Jurkat, Clone E6-1 (cell line): ENCODE measurements around the gene NECTIN2.
"Not testable (repeated sequence)": the region's sequence is repeated elsewhere in the genome, so short reads cannot be mapped to it uniquely, and the experiment has no call there.

Source experiments
- DNase-seq: peaks from one replicate; pipeline ENCODE4 v3.0.0-alpha.2; 2011; ENCODE audit warnings: low read depth, low spot score
- H3K4me3 ChIP-seq: 2 replicates; pipeline ENCODE4 v1.5.1; 2011; ENCODE audit warnings: mild to moderate bottlenecking, low read length, control low read depth, moderate library complexity

The NECTIN2 gene

GRCh38 chr19:44847144-44848035 lies 1.3 kb downstream of the NECTIN2 start:
- no peak overlapping the region for H3K4me3 ChIP-seq

DNA sequence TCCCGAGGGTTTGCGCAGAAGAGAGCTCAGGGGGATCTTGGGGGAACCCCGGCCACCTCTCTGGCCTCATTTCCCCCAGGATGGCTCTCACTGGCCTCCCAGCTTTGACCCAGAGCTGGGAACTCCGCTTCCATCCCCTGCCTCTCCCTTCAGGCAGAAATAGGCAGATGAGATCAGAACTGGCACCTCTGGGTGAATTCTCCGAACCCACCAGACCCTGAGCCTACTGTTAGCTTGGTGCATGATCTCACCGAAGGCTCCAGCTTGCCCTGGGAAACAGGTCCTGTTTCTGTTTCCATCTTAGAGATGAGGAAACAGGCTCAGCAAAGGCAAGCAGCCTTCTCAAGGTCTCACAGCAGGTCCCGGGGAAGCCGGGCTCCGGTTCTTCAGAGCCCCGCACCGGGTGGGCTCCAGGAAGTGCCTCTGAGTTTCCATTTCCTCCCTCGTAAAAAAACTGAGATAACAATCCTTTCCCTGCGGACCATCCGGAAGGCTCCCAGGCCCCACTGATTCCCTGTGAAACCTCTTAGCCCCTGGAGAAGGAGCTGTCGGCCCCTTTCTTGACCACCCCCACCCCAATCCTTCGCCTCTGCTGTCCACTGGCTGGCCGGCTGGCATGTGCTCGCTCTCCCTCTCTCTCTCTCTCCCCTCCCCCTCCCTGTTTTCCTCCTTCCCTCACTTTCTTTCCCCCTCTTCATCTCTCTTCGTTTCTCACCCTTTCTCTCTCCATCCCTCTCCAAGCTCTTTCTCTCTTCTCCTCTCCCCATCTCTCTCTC lies 2.1 kb downstream of the NECTIN2 start:
- DNase-seq = no peak
- no peak overlapping the region for H3K4me3 ChIP-seq

More at GRCh38 chr19:44847144-44848035, 1.3 kb downstream of the NECTIN2 start:
- no peak for DNase-seq

DNA sequence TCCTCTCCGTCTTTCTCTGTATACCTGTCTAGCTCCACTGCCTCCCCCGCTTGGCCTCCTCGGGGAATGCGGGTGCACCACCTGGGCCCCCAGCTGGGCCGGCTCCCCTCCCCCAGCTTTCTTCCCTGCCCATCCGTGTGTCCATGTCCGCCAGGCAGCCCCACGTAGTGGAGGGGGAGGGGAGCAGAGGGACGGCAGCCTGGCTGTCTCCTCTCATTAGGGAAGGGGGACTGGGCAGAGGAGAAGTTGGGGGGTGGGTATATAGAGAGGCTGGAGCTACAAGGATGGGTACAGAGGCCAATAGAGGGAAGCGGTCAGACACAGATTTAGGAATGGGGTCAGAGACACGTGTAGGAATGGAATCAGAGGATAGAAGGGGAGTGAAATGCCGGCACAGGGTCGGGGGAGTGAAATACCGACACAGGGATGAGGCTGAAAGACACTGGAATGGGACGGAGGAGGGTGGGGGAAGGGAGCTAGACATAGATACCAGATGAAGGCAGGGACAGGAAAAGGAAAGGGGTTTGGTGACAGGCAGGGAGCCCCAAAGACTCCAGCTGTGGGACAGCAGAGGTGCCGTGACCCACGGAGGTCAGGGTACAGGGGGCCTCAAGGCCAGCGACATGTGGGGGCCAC lies 2.8 kb downstream of the NECTIN2 start:
- H3K4me3 ChIP-seq = no peak overlapping the region
- DNase-seq = no peak

DNA sequence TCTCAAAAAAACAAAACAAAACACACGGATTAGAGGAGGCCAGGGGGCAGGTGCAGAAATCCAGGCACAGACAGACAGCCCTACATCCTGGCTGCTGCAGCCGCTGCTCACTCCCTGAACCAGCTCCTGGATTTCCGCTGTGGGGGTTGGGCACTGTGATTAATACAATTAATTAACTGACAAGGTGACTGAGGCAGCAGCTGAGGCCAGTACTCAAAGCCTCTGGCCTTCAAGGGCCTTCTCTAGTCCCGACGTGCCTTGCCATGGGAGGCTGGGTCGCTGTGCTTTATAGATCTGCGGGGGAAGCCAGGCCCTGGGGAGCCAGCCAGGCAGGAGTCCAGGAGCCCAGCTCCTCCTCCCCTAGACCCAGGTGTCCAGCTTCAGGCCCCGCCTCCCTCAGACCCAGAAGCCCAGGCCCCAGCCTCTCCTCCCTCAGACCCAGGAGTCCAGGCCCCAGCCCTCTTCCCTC lies 4.6 kb downstream of the NECTIN2 start:
- no peak for DNase-seq
- no peak overlapping the region for H3K4me3 ChIP-seq

- DNase-seq = no peak
- no peak overlapping the region for H3K4me3 ChIP-seq
These were observed 5.3 kb downstream of the NECTIN2 start for GRCh38 chr19:44851427-44851826.

- DNase-seq = no peak
- no peak overlapping the region for H3K4me3 ChIP-seq
These were observed 9.5 kb downstream of the NECTIN2 start for GRCh38 chr19:44855606-44856005.

GRCh38 chr19:44856421-44857083 lies 10.5 kb downstream of the NECTIN2 start:
- no peak overlapping the region for H3K4me3 ChIP-seq
- no peak for DNase-seq

GRCh38 chr19:44857837-44858236 lies 11.7 kb downstream of the NECTIN2 start:
- no peak for DNase-seq
- H3K4me3 ChIP-seq = no peak overlapping the region

DNA sequence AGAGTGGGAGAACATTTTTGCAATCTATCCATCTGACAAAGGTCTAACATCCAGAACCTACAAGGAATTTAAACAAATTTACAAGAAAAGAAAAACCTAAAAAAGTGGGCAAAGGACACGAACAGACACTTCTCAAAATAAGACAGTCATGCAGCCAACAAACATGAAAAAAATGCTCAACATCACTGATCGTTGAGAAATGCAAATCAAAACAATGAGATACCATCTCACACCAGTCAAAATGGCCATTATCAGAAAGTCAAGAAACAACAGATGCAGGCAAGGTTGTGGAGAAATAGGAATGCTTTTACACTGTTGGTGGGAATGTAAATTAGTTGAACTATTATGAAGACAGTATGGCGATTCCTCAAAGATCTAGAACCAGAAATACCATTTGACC lies 15.5 kb downstream of the NECTIN2 start:
- DNase-seq, H3K4me3 ChIP-seq: not testable (repeated sequence)

- DNase-seq = no peak
- H3K4me3 ChIP-seq = no peak overlapping the region
These were observed 17.9 kb downstream of the NECTIN2 start for GRCh38 chr19:44863990-44864389.

GRCh38 chr19:44865196-44865767 lies 19.2 kb downstream of the NECTIN2 start:
- DNase-seq = no peak
- no peak overlapping the region for H3K4me3 ChIP-seq

DNA sequence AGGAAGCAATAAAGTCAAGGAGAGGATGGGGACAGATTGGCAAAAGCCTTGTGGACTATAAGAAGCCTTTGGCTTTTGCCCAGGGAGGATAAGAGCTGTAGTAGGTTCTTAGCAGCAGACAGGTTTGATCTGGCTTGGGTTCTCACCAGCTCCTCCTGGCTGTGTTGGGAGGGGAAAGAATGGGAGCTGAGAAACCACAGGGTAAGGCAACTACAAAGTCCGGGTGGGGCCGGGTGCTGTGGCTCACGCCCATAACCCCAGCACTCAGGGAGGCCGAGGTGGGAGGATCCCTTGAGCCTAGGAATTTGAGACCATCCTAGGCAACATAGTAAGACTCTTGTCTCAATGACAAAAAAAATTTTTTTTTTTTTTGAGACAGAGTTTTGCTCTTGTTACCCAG lies 20.6 kb downstream of the NECTIN2 start:
- no peak overlapping the region for H3K4me3 ChIP-seq
- no peak for DNase-seq

- no peak for DNase-seq
These were observed 21.5 kb downstream of the NECTIN2 start for GRCh38 chr19:44867578-44867977.

DNA sequence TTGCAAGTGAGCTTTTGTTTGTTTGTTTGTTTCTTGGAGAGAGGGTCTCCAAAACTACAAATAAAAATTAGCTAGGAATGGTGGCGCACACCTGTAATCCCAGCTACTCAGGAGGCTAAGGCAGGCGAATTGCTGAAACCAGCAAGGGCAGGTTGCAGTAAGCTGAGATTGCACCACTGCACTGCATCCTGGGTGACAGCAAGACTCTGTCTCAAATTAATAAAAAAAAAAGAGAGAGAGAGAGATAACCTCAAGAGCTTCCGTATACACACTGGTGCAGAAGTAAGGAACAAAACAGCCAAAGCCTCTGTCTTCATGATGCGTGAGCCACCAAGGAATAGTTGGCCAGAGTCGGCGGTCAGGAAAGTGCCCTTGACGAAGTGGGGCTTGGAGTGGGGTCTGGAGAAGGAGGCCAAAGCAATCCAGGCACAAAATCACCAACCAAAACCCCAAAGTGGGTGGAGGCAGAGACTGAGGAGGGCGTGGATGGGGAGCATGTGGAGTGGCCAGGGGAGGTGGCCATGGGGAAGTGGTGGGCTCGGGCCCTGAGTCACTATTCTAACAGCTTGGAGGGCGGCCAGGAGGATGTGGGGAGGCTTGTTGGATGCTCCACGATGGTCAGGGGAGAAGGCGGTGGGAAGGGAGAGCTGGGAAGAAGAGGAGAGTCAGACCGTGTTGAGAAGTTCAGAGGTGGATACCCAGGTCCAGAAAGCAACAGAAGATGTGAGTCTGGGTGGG lies 23.8 kb downstream of the NECTIN2 start:
- DNase-seq = no peak

More at GRCh38 chr19:44867578-44867977, 21.5 kb downstream of the NECTIN2 start:
- no peak overlapping the region for H3K4me3 ChIP-seq

GRCh38 chr19:44871809-44872208 lies 25.7 kb downstream of the NECTIN2 start:
- no peak for DNase-seq
- no peak overlapping the region for H3K4me3 ChIP-seq

More for the DNA sequence above, 23.8 kb downstream of the NECTIN2 start:
- H3K4me3 ChIP-seq = no peak overlapping the region

DNA sequence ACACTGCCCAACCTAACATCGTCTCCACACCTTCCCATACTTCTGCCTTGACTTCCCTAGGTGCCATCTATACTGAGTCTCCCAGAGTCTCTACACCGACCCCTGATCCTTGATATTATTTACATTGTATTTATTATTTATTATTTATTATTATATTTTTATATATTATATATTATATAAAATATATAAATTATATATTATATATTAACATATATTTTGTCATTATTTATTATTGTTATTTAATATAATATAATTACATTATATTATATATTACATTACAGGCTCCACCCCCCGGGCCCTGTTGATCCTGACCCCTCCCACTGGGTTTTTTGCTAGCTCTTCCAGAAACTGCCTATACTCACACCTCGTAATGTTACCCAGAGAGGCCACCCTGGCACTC lies 26.6 kb downstream of the NECTIN2 start:
- no peak for DNase-seq
- no peak overlapping the region for H3K4me3 ChIP-seq

- H3K4me3 ChIP-seq = no peak overlapping the region
- DNase-seq = no peak
These were observed 28.2 kb downstream of the NECTIN2 start for GRCh38 chr19:44874317-44874716.
